Right atrium auricular region (tissue), 2 donors: ENCODE data around the gene ECPAS. TPM values are rescaled to one million over a fixed set of nuclear protein-coding genes. Genes with fewer than 3 reads are reported as not detected.

Experiments
- DNase-seq: peaks from one replicate; pipeline ENCODE4 v3.0.0-alpha.2; 2019; ENCODE audit warnings: low spot score
- H3K27ac ChIP-seq, 2 donors: fragments of 200-600 bp; sonication (generic); 1 replicate in 1 of 2; 2 replicates in 1 of 2; pipeline ENCODE4 v1.5.1; 2016 to 2019
- H3K27me3 ChIP-seq, 2 donors: fragments of 200-600 bp; sonication (generic); one replicate each; pipeline versions ENCODE4 v1.5.1 to v1.6.0; 2017 to 2019
- H3K36me3 ChIP-seq: fragments of 200-600 bp; sonication (generic); one replicate; pipeline ENCODE4 v1.5.1; 2016
- H3K4me1 ChIP-seq, 2 donors: fragments of 200-600 bp; sonication (generic); one replicate each; pipeline versions ENCODE4 v1.5.1 to v1.6.0; 2017 to 2019
- H3K4me3 ChIP-seq, 2 donors: fragments of 200-600 bp; sonication (generic); 1 replicate in 1 of 2; 2 replicates in 1 of 2; pipeline ENCODE4 v1.5.1; 2017 to 2019; ENCODE audit warnings: mild to moderate bottlenecking in 1 of 2, moderate library complexity in 1 of 2
- H3K9me3 ChIP-seq, 2 donors: fragments of 200-600 bp; sonication (generic); one replicate each; pipeline ENCODE4 v1.5.1; 2019
- total RNA-seq, 2 donors: library from RNA; depleted of rRNA; stranded (reverse); fragments of >200 nt; gene quantifications; one replicate each; pipeline ENCODE4 v1.1.0, GENCODE V29; 2016
- TF ChIP-seq, protein P1 (sequence below), 2 donors: fragments of 200-600 bp; sonication (generic); IDR thresholded peaks; one replicate each; pipeline ENCODE4 v1.5.1; 2019; ENCODE audit warnings: antibody characterized with exemption in 2 of 2

Gene ECPAS, protein sequence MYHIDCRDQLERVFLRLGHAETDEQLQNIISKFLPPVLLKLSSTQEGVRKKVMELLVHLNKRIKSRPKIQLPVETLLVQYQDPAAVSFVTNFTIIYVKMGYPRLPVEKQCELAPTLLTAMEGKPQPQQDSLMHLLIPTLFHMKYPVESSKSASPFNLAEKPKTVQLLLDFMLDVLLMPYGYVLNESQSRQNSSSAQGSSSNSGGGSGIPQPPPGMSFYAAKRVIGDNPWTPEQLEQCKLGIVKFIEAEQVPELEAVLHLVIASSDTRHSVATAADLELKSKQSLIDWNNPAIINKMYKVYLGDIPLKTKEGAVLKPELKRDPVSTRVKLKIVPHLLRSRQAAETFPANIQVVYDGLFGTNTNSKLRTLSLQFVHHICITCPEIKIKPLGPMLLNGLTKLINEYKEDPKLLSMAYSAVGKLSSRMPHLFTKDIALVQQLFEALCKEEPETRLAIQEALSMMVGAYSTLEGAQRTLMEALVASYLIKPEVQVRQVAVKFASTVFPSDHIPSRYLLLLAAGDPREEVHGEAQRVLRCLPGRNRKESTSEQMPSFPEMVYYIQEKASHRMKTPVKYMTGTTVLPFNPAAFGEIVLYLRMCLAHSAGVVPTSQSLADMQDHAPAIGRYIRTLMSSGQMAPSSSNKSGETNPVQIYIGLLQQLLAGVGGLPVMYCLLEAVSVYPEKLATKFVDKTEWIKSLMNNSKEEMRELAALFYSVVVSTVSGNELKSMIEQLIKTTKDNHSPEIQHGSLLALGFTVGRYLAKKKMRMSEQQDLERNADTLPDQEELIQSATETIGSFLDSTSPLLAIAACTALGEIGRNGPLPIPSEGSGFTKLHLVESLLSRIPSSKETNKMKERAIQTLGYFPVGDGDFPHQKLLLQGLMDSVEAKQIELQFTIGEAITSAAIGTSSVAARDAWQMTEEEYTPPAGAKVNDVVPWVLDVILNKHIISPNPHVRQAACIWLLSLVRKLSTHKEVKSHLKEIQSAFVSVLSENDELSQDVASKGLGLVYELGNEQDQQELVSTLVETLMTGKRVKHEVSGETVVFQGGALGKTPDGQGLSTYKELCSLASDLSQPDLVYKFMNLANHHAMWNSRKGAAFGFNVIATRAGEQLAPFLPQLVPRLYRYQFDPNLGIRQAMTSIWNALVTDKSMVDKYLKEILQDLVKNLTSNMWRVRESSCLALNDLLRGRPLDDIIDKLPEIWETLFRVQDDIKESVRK (N-terminal part only)
- total RNA-seq: 10 to 100 TPM; 62.7 to 75.5 TPM

DNA sequence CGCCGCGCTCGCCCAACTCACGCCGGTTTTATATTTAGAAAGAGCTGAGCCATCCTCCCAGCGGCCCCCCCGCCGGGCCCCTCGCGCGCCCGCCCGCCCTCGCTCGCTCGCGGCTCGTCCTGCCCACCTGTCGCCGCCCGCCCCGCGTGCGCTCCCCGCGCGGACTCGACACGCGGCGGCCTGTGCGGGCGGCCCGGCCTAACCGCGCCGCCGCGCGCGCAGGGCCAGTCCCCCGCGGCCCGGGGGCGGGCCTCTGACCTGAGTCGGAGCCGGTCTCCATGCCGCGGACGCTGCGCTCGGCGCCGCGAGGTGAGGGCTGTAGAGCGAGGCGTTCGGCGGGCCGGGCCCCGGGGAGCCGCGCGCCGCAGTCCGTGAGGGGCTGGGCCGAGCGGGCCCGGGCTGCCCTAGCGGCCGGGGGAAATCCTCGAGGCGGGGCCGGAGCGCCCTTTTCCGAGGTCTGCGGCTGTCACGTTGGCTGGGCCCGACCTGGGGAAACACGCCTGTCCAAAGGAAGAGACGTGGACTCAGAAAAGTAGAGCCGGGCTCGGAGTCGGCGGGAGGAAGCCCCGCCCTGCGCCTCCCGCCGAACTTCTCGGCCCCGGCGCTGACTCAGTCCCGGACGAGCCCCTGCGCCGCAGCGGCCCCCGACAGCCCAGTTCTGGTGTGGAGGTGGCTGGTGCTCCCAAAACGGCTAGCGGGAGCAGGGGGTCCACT lies at the start of gene ECPAS:
Gene ECPAS, minus strand, starts transcription at position 526 of the 714 bp plus-strand sequence. CDS start 11,465 bp downstream, outside the sequence.
- TF ChIP-seq, protein P1, sequence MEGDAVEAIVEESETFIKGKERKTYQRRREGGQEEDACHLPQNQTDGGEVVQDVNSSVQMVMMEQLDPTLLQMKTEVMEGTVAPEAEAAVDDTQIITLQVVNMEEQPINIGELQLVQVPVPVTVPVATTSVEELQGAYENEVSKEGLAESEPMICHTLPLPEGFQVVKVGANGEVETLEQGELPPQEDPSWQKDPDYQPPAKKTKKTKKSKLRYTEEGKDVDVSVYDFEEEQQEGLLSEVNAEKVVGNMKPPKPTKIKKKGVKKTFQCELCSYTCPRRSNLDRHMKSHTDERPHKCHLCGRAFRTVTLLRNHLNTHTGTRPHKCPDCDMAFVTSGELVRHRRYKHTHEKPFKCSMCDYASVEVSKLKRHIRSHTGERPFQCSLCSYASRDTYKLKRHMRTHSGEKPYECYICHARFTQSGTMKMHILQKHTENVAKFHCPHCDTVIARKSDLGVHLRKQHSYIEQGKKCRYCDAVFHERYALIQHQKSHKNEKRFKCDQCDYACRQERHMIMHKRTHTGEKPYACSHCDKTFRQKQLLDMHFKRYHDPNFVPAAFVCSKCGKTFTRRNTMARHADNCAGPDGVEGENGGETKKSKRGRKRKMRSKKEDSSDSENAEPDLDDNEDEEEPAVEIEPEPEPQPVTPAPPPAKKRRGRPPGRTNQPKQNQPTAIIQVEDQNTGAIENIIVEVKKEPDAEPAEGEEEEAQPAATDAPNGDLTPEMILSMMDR (IDR thresholded peaks at IDR 0.05): no peak
- peak; percentile 82 for DNase-seq

DNA sequence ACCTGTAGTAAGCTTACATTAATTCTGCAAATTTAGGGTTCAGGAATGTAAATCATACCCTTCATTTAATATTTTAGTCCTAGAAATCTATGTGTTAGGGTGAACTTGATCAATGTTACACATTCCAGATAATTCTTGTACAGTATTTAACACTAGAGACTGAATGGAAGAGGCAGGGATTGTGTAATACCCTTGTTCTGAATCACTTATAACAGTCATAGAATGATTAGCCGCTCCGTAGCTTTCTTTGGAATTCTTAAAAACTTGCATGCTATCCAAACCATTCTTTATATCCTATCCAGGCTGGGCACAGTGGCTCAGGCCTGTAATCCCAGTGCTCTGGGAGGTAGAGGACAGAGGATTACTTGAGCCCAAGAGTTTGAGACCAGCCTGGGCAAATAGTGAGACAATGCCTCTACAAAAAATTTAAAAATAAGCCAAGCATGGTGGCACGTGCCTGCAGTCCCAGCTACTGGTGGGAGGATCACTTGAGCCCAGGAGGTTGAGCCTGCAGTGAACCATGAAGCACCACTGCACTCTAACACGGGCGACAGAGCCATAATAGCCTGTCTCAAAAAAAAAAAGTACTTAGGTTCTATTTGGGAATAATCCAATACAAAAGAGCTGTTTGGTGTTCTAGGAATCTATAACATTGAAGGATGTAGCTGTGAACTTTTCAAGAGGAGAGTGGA lies 49.1 kb upstream of the ECPAS start:
- peaks cover 62% of the 10 kb centered on the region for H3K36me3 ChIP-seq
- H3K4me1 ChIP-seq: no peaks in the 10 kb centered on the region
- TF ChIP-seq, protein P1 (IDR thresholded peaks at IDR 0.05): no peak
- H3K4me3 ChIP-seq: no peak overlapping the region
- DNase-seq: no peak
- H3K9me3 ChIP-seq: peaks cover 6 to 54% of the 10 kb centered on the region in 2 donors
- no peak overlapping the region for H3K27ac ChIP-seq
- no peaks in the 10 kb centered on the region for H3K27me3 ChIP-seq

More for the DNA sequence above, at the start of gene ECPAS:
- H3K36me3 ChIP-seq: no peaks in the 10 kb centered on the region
- H3K4me3 ChIP-seq: peak within 1 kb of the TSS; percentile 83 to 98
- H3K9me3 ChIP-seq: no peaks in the 10 kb centered on the region
- no peaks in the 10 kb centered on the region for H3K27me3 ChIP-seq
- peak within 1 kb of the TSS; percentile 98 to 99 for H3K27ac ChIP-seq
- H3K4me1 ChIP-seq: peaks cover 0 to 33% of the 10 kb centered on the region in 2 donors

DNA sequence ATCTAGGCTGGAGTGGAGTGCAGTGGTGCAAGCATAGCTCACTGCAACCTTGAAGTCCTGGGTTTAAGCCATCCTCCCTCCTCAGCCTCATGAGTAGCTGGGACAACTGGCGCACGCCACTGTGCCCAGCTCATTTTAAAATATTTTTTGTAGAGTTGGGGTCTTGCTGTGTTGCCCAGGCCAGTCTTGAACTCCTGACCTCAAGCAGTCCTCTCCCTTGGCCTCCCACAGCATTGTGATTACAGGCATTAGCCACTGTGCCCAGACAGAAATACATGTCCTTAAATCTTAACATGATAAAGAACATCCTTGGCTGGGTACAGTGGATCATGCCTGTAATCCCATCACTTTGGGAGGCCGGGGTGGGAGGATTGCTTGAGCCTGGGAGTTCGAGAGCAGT lies 47.5 kb upstream of the ECPAS start:
- Histone ChIP-seq H3K27me3 (no peaks in the 10 kb centered on the region), H3K4me3 (no peak overlapping the region), H3K9me3 (peaks cover 6 to 39% of the 10 kb centered on the region in 2 donors), H3K4me1 (peaks cover 0 to under 1% of the 10 kb centered on the region in 2 donors), H3K36me3 (peaks cover 47% of the 10 kb centered on the region), H3K27ac (no peak overlapping the region)
- TF ChIP-seq, protein P1 (IDR thresholded peaks at IDR 0.05): no peak
- DNase-seq: no peak

DNA sequence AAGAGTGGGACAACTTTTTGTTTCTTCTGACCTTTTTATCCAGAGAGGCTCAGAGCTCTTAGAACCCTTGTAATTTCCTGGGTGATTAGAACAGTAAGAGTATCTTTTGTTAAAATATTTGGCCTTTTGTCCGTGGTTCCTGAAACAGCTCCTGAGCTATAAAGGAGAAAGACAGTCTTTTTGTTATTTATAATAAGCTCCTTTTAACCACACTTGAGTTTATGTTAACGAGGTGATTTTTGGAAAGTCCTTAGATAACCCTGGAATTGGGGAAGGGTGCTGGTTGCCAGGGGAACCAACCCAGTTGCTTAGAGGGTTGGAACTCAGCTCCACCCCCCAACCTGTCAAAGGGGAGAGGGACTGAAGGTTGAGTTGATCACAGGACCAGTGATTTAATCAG lies 45.6 kb upstream of the ECPAS start:
- Histone ChIP-seq H3K27me3 (no peaks in the 10 kb centered on the region), H3K4me1 (peaks cover 0 to 13% of the 10 kb centered on the region in 2 donors), H3K27ac (no peak overlapping the region), H3K36me3 (peaks cover 27% of the 10 kb centered on the region), H3K9me3 (peaks cover 6 to 19% of the 10 kb centered on the region in 2 donors), H3K4me3 (no peak overlapping the region)
- TF ChIP-seq, protein P1 (IDR thresholded peaks at IDR 0.05): no peak
- no peak for DNase-seq
